Neural cell (in vitro differentiated cells): ENCODE measurements around the gene MYO9B.

ENCODE experiments used
- CTCF ChIP-seq: fragments of 450-650 bp; IDR thresholded peaks from 2 replicates; pipeline ENCODE4 v1.5.1; 2014; ENCODE audit warnings: antibody characterized with exemption, mild to moderate bottlenecking, moderate library complexity; ENCODE audit not compliant: poor library complexity, severe bottlenecking
- EZH2 ChIP-seq: fragments of 200-600, 300-800 bp; shearing (Covaris generic), sonication (generic); IDR thresholded peaks from 2 replicates; pipeline ENCODE4 v1.6.1; 2014; ENCODE audit warnings: antibody characterized with exemption, low read length, borderline replicate concordance, mild to moderate bottlenecking; ENCODE audit not compliant: insufficient read depth, poor library complexity, severe bottlenecking

GRCh38 chr19:17088552-17088951 is 13.0 kb downstream of the MYO9B start:
- TF ChIP-seq CTCF = no peak
- no peak for TF ChIP-seq EZH2
